Kidney (tissue), 19 donors: ENCODE data around the gene TP53TG3C. TPM values are rescaled to one million over a fixed set of nuclear protein-coding genes. Genes with fewer than 3 reads are reported as not detected.
"Not testable (repeated sequence)": the region's sequence is repeated elsewhere in the genome, so short reads cannot be mapped to it uniquely, and the experiment has no call there.

Source experiments
- DNase-seq, 5 donors: peaks; one replicate each; pipeline ENCODE4 v3.0.0-alpha.2; 2013 to 2020
- FAIRE-seq: peaks from 2 replicates; lab custom pipeline; 2012; peaks lifted over from hg19 to GRCh38; lab: Jason Lieb, UNC
- H3K27ac ChIP-seq, 2 donors: one replicate each; pipeline ENCODE4 v1.7.0; 2013; ENCODE audit warnings: low read depth in 2 of 2, low read length in 2 of 2, inconsistent platforms in 1 of 2
- H3K27me3 ChIP-seq: one replicate; pipeline ENCODE4 v1.7.1; 2013; ENCODE audit warnings: low read length, inconsistent platforms; ENCODE audit not compliant: control insufficient read depth, insufficient read depth
- H3K36me3 ChIP-seq, 3 donors: one replicate each; pipeline versions ENCODE4 v1.7.0 to v1.7.1; 2013; ENCODE audit warnings: low read length in 3 of 3, control low read depth in 1 of 3, inconsistent platforms in 1 of 3; ENCODE audit not compliant: insufficient read depth in 3 of 3, control insufficient read depth in 2 of 3
- H3K4me1 ChIP-seq, 3 donors: one replicate each; pipeline versions ENCODE4 v1.7.0 to v1.7.1; 2013; ENCODE audit warnings: low read length in 3 of 3, inconsistent platforms in 1 of 3, low read depth in 1 of 3; ENCODE audit not compliant: control insufficient read depth in 2 of 3, insufficient read depth in 2 of 3
- H3K4me3 ChIP-seq, 3 donors: one replicate each; pipeline versions ENCODE4 v1.7.0 to v1.8.1; 2013; ENCODE audit warnings: low read length in 3 of 3, control low read depth in 1 of 3, inconsistent platforms in 1 of 3
- H3K9ac ChIP-seq, 3 donors: one replicate each; pipeline versions ENCODE4 v1.7.0 to v1.7.1; 2013; ENCODE audit warnings: low read length in 3 of 3, control low read depth in 1 of 3, inconsistent platforms in 1 of 3
- H3K9me3 ChIP-seq, 3 donors: one replicate each; pipeline versions ENCODE4 v1.7.0 to v1.7.1; 2013; ENCODE audit warnings: low read length in 3 of 3, control low read depth in 1 of 3, inconsistent platforms in 1 of 3; ENCODE audit not compliant: control insufficient read depth in 2 of 3, insufficient read depth in 1 of 3
- intact Hi-C: fragments of 100-400 bp; cut with DNase I; formaldehyde crosslinking; loops from one replicate; pipeline ENCODE4 v1.11.1; 2022
- long read RNA-seq, 10 donors: library from polyadenylated mRNA in 1 of 10; unstranded in 1 of 10; transcript quantifications; one replicate each; pipeline ENCODE4 v2.0.0 and lab custom pipeline, GENCODE V29; 2021 to 2026
- polyA plus RNA-seq: library from polyadenylated mRNA; stranded (reverse); fragments of 350-450 nt; fragmentation: Illumina TruSeq; extraction: RNeasy Lipid Tissue Mini Kit (QIAGEN cat#74804); gene quantifications from one replicate; pipeline ENCODE4 v1.2.3, GENCODE V29; 2014; ENCODE audit warnings: low read depth, low replicate concordance; ENCODE audit not compliant: insufficient read depth
- total RNA-seq: library from RNA; stranded (reverse); fragmentation: NEBNext Ultra II Directional; extraction: Animal tissue kit (Norgen Biotek cat#: 25700); gene quantifications from one replicate; pipeline ENCODE4 v1.2.1, GENCODE V29; 2021
- donor health status: control.
- donor health status: control.
- donor health status: DM: yes; HTN: yes; CAD: no.
- donor health status: Normal renal cell carcinoma (clear cell type).

TP53TG3C gene
- total RNA-seq (not detected), polyA plus RNA-seq (not detected)
- long read RNA-seq, donor 1: 0 reads
- long read RNA-seq, donor 2: 0 reads
- long read RNA-seq, donor 3: 0 reads
- long read RNA-seq, donor 4: 0 reads
- long read RNA-seq, donor 5: 0 reads
- long read RNA-seq, donor 6: 0 reads
- long read RNA-seq, donor 7: 0 reads
- long read RNA-seq, donor 8: 0 reads
- long read RNA-seq, donor 9: 0 reads
- long read RNA-seq, donor 10: 0 reads

- H3K4me3 ChIP-seq, H3K4me1 ChIP-seq, H3K27me3 ChIP-seq, H3K9me3 ChIP-seq, FAIRE-seq, H3K9ac ChIP-seq, H3K27ac ChIP-seq, intact Hi-C loops, DNase-seq, H3K36me3 ChIP-seq: not testable (repeated sequence)
Observed at GRCh38 chr16:33193926-33194325, at the start of gene TP53TG3C. Gene TP53TG3C, plus strand, starts transcription at chr16:33194226. Its CDS starts 68 bp downstream, at chr16:33194294.

Other genes starting within 250 kb of the TP53TG3C start
- gene TP53TG3E, start 110.1 kb downstream of the TP53TG3C start, total RNA-seq: not detected
- gene TP53TG3E, start 110.1 kb downstream of the TP53TG3C start, polyA plus RNA-seq: not detected
- gene TP53TG3B, start 166.6 kb downstream of the TP53TG3C start, total RNA-seq: not detected
- gene TP53TG3B, start 166.6 kb downstream of the TP53TG3C start, polyA plus RNA-seq: not detected